ENCODE results near the gene RPTOR.

Gene RPTOR

GRCh38 chr17:80904036-80904753 is 359.6 kb downstream of the RPTOR start:
- no peak for DNase-seq

- no peak for DNase-seq
Observed at GRCh38 chr17:80905586-80906230, 361.1 kb downstream of the RPTOR start.

GRCh38 chr17:80906364-80907259 is 362.0 kb downstream of the RPTOR start:
- DNase-seq = no peak

- no peak for DNase-seq
Observed at GRCh38 chr17:80907281-80907680, 362.6 kb downstream of the RPTOR start.

GRCh38 chr17:80908211-80908610 is 363.6 kb downstream of the RPTOR start:
- no peak for DNase-seq

DNA sequence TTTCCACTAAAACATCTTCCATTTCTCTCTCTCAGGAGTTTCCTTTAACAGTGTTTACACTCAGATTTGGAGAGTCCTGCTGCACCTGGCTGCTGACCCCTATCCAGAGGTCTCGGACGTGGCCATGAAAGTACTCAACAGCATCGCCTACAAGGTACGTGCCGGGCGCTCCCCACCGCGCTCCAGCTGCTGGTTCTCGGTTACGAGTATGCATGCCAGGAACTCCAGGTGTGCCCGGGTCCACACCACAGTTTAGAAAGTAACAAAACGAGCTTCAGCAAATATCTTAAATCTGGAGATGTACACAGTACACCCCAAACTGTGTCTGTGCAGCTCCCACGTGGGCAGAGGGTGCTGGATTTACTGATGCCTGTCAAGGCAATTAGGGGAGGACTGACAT is 364.1 kb downstream of the RPTOR start:
- no peak for DNase-seq

DNA sequence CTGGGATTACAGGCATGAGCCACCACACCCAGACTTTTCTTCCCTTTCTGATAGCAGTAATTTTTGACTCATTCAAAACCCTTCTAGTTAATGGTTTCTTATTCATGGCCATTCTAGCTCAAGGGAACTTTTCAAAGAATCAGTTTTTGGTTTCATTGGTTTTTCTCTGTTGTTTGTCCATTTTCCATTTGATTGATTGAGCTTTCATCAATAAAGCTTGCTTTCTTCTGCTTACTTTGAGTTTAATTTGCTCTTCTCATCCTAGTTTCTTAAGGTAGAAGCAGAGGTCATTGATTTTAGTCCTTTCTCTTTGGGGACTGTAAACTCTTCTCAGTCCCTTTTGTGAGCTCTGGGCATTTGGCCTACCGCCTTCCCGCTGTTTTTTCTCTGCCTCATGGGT is 365.0 kb downstream of the RPTOR start:
- DNase-seq = no peak

DNA sequence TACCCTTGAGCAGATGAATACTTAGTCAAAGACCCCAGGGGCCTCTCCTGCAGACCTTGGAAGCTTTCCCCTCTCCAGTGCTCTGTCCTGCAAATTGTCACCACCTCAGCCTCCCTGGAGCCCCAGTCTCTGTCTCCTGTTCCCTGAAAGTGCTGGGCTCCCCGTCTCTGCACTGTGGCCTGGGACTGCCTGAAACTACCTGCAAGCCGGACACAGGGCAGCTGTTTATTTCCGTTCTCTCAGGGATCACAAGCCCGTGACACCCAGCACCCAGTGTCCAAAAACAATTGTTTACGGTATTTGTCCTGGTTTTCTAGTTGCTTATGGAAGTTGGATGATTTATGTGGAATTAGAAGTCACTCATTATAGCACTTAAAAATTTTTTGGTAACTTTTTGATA is 365.4 kb downstream of the RPTOR start:
- no peak for DNase-seq

GRCh38 chr17:80912476-80912875 is 367.8 kb downstream of the RPTOR start:
- DNase-seq = no peak

GRCh38 chr17:80913928-80914821 is 369.5 kb downstream of the RPTOR start:
- no peak for DNase-seq

DNA sequence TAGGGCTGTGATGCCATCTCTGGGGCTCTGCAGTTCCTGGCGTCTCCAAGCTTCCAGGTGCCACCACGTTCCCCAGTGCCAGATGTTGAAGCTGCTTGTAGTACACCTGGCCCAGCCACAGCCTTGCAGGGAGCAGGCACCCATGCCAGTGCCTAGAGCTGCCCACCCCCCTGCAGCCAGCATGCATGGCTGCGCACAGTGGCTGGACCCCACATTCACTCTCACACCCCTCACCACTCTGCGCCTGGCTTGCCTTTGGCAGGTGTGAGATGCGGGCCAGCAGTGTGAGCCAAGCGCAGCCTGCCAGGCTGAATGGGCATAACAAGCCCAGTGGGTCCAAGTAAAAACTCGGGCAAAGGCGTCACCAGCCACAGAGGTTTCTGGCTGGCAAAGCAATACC is 371.6 kb downstream of the RPTOR start:
- no peak for DNase-seq

- DNase-seq = no peak
Observed at GRCh38 chr17:80917716-80918560, 373.3 kb downstream of the RPTOR start.

GRCh38 chr17:80918731-80919130 is 374.1 kb downstream of the RPTOR start:
- DNase-seq = no peak

DNA sequence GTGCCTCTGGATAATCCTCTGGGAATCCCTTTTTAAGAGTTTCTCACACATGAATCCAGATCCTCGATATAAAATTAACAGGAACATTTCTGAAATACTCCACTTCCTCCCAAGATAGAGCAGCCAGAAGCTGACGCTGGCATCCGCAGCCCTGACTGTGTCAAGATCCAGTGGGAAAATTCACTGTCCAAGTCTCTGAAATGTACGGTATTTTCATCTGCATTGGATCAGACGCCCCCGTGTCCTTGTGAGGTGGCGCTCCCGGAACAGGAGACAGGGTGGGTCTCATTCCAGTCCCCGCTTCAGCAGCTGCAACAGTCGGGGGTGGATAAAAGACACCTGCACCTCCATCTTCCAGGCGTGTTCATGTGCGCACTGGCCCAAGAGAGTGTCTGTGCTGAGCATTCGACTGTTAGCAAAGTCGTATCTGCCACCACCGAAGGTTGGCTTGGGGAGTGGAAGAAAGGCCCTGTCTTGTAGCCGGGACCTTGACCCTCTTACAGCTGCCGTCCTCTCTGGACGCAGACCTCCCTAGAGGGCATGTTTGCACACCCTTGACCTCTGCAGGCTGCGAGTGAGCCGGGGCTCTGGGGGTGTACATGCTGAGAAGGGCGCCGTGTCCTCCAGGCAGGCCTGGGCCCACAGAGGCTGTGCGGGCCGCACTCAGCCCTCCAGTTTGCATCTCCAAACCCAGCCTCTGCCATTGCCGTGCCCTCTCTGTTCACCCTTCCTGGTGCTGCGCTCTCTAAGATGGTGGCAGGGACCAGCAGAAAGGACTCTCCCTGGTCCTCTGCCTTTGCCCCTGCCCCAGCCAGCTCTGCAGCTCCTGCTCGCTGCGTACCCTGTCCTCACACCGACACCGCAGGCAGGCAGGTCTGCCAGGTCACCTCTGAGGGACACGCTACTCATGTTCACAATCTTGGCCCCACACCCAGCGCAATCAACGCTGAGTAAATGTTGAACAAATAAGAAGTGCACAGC is 375.0 kb downstream of the RPTOR start:
- DNase-seq = no peak

GRCh38 chr17:80920441-80920840 is 375.8 kb downstream of the RPTOR start:
- no peak for DNase-seq

- no peak for DNase-seq
Observed at GRCh38 chr17:80921159-80921558, 376.5 kb downstream of the RPTOR start.

DNA sequence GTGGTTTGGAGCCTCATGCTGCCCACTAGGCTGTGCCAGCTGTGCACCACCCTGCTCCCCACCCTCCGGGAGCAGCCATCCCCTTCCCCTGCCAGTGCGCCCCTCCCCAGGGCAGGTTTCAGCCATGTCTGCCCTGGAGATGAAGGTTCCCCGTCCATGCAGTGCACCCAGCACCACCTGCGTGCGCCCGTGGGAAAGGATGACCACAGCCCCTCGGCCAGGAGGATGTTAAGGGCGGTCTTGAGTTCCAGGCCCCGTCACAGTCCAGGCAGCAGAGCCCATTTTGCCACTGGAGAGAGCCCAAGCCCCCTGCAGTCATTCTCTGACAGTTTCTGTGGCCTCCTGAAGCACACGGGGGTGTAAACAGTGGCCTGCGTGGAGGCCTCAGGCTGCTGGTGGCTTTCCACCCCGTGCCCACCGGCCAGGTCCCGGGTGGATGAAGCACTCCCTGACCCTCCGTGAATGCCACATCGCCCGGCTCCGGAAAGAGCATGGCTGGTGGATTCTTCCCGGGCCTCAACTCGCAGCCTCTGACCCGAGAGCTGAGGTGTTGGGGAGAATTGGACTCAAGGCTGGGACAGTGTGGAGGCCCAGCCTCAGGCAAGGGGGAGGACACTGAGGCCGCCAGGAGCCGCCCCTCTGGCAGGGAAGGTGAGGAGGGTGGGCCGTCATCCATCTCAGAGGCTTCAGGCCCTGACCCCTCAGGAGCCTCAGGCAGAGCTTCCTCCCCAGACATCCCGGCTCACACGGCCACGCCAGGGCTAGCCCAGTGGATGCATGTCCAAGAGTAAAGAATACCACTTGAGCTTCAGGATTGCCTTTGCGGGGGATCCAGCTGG is 377.3 kb downstream of the RPTOR start:
- DNase-seq = no peak

DNA sequence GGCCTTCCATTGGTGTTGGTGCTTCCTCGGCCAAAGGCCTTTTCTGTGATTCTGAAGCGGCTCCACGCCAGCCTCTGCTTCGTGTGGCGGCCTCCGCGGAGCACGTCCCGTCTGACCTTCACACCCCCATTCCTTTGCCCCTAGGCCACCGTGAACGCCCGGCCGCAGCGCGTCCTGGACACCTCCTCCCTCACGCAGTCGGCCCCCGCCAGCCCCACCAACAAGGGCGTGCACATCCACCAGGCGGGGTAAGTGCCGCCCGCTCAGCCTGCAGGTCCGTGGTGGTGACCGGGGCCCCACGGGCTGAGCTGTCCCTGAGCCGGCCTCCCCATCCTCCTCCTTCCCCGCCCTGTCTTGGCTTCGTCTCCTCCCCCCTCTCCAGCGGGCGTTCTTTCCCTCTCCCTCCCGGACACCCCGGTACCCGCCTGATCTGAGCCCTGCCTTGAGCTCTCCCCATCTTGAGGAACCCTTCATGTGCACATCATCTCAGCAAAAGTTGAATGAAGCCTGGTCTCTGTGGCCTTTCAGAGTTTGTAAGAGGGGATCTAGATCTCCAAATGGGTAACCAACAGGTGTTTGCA is 378.0 kb downstream of the RPTOR start:
- no peak for DNase-seq
